GM18511 (cell line): ENCODE measurements around the gene MMS22L.

ENCODE experiments used
- ATAC-seq: cut with Tn5 transposase; IDR thresholded peaks from one replicate; pipeline ENCODE4 v1.9.1; 2021; ENCODE audit warnings: mild to moderate bottlenecking, moderate library complexity; ENCODE audit not compliant: unreplicated experiment

Gene MMS22L

DNA sequence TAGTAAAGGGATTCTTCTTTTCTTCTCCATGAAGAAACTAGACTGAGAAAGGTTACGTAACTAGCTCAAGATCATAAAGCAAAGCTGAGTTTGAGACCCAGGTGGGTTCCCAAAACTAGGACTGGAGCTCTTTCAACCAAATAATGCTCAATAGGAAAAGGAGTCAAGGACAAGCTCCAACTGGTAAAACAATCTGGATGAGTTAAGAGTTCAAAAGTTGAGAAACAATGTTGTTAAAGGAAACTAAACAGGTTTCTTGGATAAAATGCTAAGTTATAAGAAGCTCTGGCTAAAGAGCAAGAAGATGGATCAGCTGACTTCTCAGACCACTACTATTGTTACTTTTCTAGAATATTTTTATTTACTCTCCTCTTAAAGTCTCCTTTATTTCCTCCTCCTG is 137.3 kb downstream of the MMS22L start:
- ATAC-seq, result no peak

DNA sequence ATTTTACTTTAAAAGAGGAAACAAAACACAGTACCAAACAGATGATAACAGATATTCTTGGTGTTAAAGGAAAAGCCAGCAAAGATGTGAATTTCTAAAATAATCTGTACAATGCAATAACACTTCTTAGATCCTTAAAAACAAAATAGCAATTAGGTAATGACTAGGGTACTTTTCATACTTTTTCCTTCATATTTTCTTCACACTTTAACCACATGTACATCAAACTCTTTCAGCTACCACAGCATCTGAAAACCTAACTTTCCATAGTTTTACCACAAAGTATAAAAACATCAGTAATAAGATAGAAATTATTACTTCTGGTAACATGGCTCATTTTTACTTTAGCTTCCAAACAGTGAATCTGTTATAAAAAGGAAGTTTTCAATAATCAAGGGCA is 141.3 kb downstream of the MMS22L start:
- no peak for ATAC-seq

DNA sequence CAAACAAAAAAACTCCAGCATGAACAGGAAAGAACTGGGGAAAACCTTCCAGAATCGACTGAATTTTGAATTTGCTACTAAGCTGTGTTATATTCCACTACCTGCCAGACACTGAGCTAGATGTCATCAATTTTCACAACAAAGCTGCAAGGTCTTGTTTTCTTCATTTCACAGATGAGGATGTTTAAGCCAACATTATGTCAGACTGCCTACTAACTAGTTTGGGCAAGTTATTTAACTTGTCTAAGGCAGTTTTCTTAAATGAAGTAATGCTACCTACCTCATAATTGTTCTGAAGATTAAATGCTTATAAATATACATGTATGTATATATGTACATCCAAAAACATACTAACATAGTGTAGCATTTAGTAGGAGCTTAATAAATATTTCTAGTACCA is 144.4 kb downstream of the MMS22L start:
- ATAC-seq, result no peak

DNA sequence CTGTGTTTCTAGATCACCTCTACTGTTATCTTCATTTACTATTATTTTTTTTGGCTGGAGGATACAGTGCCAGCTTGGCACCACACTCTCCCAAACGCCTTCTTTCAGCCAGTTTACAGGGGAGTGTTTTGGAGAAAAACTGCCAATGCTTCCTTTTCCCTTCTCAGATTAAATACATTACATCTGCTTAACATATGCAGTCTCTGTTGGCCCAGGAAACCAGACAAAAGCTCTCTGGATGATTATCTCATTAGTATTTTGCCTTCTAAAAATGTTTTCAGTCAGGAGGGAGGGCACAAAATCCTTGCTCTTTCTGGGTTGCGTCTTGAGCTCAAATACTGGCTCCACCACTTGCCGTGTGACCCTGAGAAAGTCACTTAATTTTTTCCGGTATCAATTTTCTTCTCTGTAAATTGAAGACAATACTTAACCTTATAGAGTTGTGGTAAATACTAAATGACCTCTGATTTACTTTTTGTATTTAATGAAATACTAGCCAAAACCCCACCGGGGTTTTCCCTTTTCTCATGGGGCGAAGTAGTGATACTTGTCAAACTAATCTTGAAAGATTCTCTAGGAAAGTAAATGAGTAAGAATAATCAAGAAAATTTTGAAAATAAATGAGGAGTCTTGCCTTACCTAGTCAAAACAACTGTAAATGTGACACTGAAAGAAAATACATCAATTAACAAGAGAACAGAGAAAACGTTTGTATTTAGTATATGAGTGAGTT is 146.2 kb downstream of the MMS22L start:
- no peak for ATAC-seq

DNA sequence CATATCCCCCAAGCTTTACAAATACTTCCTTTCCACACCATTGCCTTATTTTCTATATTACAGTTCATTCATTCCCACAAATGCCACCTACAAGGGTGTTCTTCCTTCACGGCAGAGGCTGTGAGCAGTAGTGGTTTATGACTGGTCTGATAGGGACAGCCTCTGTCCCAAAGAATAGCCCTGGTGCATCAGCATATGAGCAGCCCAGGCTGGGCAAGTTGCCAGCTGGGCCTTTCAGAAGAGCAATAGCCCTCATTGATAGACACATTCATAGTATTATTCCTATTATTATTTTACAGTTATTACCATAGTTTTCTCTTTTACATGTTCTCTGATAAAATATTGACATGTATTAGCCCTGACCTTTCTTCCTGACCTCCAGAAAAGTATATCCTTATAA is 149.9 kb downstream of the MMS22L start:
- ATAC-seq, result no peak

DNA sequence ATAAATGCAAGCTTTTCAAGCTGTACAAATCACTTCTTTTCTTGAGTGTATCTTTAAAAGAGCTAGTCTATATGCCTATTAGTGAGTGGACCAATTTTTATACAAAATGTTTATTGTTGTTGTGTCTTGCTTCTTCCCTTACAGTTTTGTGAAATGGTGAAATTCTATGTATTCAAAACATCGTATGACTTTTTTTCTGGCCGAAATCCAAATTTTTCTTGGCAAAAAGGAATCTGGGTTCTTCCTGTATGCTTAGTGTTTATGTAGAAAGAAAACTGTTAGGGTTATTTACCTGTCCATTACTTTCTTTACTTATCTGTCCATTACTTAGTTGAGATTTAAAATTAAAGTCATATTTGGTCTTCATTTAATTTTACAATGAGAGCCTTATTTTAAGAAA is 153.9 kb downstream of the MMS22L start:
- no peak for ATAC-seq

DNA sequence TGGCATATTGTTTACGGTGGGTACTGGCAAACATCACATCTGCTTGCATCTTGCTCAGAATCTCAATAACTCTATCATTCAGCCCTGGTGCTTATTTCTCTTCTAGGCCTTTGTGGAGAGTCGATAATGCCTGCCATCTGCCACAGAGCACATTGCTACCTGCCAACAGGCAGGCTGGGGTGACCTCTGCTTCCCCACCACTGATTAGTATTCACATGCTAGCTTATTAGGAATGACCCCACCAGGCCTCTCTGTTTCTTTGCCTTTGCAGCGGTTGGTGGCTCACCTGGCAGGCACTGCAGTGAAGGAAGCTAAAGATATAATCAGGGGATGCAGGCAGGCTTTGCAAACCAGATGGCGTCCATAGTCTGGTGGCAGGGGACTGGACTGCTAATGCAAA is 154.5 kb downstream of the MMS22L start:
- no peak for ATAC-seq

DNA sequence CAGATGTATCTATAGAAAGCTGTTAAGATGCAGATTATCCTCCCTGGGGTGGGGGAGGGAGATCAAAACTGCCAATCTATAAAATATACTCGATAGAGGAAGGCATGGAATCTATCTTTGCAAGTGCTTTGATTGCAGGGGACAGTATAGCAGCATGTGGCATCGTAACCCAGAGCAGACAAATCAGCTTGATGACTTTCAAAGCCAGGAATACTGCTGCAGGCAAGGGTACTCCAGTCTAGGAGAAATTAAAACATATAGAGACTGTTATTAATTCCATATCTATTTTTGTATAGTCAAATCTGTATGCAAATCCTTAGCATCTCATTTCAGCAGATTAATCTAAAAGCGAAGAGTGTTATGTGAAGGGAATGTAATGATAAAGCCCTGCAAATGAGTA is 159.4 kb downstream of the MMS22L start:
- no peak for ATAC-seq

DNA sequence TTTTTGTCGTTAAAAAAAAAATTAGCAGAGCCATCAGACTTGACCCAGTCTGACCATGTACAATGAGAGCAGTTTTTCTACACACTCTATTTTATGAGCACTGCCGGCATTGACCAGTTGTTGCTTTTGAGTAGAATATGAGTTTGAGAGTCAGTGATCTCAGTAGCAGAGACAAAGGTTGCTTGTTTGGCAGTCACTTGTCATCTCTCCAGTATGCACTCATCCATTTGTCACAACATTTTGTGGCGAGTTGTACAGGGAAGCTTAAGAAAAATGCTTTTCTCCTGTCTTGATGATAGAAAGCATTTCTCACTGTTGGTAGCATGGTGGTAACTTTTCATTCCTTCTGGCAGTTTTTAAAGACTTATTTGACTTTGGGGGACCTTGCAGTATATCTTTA is 159.9 kb downstream of the MMS22L start:
- no peak for ATAC-seq

DNA sequence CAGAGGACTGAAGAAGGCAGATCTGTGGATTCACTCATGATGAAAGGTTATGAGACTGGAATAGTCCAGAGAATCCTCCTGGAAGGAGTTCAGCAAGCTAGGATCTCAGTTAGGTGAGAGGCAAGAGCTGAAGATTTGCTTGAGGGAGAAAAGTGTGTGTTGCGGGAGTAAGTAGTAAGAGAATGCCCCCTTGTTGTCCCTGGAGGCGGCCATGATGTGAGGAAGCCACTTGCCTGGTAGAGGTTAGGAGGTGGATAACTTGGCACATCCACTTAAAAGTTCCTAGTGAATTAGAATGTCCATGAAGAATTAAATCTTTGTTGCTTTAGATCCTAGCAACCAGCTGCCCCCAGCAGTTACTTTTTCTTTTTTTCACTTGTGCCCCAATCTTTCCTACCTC is 162.5 kb downstream of the MMS22L start:
- no peak for ATAC-seq

DNA sequence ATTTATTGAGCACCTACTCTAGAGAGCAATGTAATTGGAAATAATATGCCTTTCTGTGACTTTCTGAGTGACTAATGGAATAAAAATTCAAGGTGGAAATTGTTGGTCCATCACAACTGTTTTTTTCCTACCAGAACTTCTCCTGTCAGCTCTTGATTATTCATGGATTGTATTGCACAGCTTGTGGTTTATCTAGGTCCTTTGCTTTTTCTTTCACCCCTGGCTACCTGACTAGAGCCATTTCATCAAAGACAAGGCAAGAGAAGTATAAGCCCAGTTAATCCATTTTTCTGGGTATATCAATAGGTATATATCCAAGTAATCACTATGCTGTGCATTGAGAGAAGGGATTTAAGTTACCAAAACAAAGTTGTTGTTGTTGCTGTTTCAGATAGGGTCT is 168.4 kb downstream of the MMS22L start:
- no peak for ATAC-seq

DNA sequence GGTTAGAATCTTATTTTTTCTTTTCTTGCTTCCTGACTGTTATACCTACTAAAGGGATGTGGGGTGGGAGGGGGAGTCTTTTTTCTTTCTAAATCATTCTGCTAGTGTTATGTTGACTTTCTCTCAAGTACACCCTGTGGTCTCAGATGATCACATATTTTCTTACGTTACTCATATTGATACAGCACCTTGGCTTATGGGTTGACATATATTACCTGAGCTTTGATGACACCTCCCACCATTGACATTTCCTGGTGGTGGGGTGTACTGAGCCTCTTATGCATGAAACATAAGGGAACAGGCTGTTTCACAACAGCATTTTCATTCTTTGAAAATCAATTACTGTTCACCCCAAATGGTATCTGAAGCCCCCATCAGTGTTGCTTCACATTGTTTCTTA is 169.8 kb downstream of the MMS22L start:
- ATAC-seq, result no peak

DNA sequence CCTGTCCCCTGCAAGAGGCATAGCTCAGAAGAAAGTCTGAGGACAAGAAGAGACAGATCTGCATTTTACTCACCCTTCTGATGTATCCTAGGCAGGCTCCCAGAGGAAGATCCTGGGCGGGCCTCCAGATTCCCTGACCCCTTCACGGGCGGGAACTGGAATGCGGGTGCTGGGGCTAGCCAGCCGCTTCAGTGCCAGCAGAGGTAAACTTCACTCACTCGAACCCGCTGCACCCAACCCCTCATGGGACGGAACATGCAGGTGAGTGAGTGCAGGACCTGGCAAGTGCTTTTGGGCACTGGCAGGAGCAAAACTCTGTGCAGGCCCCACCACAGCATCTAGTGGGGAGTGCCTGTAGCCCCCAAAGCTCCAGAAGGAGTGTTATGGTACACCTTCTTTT is 171.8 kb downstream of the MMS22L start:
- no peak for ATAC-seq

DNA sequence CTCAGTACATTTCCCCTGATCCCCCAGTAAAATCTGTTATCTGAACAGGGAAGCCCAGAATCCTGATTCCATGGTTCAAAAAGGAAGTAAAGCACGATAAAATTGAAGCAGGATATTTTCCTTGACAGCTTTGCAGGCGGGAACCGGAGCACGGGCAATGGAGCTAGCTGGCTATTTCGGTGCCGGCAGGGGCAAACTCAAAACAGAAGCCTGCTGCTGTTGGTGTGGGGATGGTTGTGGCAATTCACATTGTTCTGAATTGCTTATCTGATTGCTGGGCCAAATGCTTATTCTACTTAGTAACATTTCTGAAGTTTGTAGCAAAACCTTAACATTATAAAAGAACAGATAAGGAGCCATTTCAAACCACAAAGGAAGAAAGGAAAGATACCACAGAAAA is 172.4 kb downstream of the MMS22L start:
- peak; percentile 26 for ATAC-seq

DNA sequence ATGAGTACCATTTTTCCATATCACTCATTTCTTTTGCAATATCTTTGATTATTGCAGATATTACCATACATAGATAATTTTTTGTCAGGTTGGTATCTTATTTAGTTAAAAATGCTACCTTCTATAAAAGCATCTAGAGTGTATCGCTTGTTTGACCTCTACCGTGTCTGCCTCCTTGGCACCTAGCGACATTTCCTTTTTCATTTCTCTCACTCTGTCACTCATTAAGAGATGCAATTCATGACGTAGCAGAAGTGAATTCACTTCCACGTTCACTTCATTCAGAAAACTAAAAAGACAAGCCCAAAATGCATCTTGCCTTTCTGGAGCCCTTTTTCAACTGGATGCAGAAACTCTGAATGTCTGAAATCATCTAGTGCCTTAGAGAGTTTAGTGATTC is 172.9 kb downstream of the MMS22L start:
- peak; percentile 53 for ATAC-seq

DNA sequence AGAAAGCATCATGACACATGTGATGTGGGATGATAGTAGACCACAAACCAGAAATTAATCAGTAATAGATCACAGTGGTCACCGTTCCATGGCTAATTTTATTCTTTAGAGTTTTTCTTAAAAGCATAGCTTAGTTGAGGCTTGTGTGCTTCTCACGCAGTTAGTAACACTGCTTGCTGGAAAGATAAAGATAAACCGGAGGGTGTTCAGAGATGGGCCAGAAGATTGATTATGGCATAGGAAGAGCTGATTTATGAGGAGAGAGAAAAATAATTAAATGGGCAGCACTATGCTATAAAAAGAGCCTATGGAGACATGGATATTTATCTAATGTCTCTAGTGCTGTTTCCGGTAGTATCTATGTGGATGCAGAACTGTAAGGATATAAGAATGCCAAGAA is 173.6 kb downstream of the MMS22L start:
- no peak for ATAC-seq

DNA sequence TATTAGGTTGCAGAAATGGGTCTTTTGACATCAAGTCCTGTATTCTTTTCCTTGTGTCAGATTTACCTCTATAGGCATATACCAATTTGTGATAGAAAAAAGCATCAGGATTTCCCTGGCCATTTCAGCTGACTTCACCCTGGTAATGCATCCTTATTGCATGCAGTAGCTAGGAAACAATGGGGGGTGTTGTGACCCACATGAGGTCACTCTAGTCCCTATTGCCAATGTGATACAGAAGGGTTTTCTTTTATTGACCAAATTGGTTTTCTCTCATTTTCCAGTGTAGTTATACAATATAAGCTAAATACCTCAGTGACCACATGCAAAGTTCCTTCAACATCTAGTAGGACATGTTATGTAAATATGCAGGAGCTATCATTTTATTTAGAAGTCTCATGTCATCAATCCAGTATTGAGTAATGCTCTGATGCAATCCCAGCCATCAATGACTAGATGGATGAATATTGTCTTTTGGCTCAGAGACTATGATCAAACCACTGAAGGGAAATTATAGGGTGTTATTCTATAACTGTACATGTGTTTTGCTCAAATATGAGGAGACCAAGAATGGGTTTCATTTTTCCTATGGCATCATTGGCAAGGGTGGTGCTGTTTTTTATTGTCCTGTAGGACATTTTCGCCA is 180.7 kb downstream of the MMS22L start:
- ATAC-seq, result no peak

DNA sequence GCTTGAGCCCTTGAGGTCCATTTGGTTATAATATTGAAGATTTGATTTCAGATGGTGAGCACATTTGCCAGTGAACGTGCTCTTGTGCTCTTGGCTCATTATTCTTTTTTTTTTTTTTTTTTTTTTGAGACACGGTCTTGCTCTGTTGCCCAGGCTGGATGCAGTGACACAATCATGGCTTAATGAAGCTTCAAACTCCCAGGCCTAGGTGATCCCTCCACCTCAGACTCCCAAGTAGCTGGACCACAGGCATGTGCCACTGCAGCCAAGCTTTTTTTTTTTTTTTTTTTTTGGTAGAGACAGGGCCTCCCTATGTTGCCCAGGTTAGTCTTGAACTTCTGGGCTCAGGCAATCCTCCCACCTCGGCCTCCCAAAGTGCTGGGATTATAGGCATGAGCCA is 182.3 kb downstream of the MMS22L start:
- no peak for ATAC-seq

DNA sequence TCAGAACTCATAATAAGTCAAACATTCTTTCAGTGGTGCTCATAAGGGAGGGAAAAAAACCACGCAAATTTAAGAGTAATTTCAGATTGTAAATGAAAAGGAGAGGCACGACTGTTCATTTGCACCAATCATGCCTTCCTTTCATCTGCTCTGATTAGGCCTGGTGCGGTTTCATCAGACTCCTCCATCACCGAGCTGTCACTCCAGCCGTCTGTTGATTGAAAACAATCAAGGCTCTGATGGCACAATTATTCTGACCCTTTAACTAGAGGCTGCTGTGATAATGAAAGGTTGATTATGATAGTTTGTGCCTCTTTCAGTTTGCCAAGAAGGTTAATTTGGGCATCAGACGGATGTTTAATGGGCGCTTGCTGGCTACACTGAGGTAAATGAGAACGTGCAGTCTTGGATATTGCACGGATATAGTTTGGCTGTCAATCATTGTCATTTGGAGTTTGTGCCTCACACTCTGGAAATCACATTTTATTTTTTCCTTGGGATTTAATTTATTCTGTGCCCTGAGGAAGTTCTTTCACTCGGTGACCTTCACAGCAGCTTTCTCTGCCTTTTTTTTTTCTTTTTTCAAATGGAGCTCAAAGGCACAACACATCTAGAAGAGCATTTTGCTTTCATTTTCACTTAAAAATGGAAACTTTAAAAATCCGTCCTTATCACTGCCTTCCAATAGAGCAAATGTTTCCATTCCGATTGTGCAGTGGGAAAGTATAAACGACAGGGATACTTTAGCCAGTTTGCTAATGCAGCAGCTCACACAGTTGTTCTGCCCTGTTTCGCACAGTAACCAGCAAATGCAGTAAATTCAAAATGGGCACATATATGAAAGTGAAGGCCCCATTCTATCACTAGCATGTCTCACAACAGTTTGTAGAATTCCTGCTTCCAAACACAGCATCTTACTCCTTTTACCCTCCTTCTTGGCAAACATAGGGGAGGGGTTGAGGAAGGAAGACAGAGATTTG is 185.7 kb downstream of the MMS22L start:
- no peak for ATAC-seq

DNA sequence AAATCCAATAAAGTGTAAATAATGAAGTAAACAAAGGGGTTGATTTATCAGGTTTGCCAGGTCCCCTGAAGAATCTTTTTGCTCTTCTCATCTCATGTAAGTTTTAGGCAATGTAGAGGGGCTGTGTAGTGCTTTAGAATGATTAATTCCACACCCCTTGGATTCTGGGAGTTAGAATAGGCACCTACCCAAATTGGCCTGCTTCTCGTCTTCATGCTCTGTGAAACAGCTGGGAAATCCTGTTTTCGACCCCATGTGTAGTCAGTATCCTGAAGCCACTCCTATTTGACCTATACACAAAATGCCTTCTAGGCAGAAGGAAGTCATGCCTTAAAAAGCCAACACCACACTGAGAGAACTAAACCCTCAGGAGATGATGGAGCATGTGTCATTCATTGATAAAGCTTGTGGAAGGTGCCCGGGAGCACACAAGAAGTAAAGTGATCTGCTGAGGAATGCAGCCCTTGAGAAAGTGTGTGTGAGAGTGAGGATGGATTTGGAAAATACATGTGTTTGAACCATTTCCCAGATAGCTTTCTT is 187.6 kb downstream of the MMS22L start:
- no peak for ATAC-seq

DNA sequence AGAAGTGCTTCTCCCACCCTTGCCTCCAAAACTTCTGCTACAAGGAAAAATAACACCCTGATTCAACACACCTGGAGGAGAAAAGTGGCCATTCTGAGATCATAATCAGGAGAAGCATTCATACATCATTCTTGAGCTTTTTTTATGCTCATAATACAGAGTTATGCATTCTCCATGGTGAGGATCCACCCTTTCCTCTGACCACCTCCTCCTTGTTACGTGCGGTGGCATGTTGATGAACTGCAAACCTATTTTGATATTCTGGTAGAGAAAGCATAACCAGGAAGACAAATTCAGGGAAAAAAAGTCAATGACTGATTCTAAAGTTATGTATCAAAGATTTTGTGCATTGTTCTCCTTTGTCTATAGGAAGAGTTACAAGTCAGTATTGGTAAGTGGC is 188.6 kb downstream of the MMS22L start:
- ATAC-seq, result no peak
